ENCODE measurements around the gene THAP4. TPM values are rescaled to one million over a fixed set of nuclear protein-coding genes. Genes with fewer than 3 reads are reported as not detected.

THAP4 gene
- total and polyA plus RNA-seq, 8 donors = 36.3 to 48.4 (median 42.2) TPM

DNA sequence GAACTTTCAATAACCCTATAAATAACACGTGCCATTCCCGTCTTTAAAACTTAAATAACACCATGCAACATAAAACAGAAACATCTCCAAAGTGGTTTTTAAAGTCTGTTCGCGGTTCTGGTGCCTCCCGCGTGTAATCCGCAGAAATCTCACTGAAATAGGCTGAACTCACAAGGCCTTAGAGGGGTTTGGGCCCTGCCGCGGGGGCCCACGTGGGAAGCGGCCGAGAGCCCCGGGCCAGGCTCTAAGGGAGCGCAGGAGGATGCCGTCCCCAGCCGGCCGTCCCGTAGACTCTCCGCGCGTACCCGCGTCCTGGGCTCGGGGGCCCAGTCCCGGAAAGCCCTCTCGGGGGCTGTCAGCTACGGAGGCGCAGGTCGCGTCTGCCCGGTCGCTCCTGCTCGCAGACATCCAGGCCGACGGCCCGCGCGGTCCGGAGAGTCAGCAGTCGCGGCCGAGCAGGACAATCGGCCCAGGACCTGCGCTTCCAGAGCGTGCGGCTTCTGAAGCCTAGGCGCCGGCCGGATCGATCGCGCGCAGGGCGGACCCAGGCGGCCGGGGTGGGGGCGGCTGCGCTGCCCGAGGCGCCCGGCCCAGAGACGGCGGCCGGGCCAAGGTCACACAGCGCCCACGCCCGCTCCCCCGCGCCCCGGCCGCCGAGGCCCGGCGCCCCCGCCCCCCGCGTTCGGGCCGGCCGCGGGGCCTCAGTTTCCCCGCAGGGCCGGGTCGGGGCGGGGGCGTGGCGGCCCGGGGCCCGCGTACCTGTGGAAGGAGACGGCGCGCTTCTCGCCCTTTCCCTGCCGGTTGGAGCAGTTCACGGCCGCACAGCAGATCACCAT is 558 bp downstream of the THAP4 start:
- ATAC-seq (peak; percentile 41), DNase-seq (peak in 3 of 4 donors; percentile 30 to 86 (median 40))
- Histone ChIP-seq H3K4me1 (peaks cover 20 to 45% of the 10 kb centered on the region in 2 donors), H3K27ac (peak overlapping the region; percentile 98 to 99), H3K36me3 (peaks cover 0 to 29% of the 10 kb centered on the region in 2 donors), H3K4me3 (peak overlapping the region; percentile 71 to 85), H3K9me3 (no peaks in the 10 kb centered on the region), H3K27me3 (no peaks in the 10 kb centered on the region)
- intact Hi-C loops (cut with DNase I) = no loop called here
- TF ChIP-seq, protein P1, sequence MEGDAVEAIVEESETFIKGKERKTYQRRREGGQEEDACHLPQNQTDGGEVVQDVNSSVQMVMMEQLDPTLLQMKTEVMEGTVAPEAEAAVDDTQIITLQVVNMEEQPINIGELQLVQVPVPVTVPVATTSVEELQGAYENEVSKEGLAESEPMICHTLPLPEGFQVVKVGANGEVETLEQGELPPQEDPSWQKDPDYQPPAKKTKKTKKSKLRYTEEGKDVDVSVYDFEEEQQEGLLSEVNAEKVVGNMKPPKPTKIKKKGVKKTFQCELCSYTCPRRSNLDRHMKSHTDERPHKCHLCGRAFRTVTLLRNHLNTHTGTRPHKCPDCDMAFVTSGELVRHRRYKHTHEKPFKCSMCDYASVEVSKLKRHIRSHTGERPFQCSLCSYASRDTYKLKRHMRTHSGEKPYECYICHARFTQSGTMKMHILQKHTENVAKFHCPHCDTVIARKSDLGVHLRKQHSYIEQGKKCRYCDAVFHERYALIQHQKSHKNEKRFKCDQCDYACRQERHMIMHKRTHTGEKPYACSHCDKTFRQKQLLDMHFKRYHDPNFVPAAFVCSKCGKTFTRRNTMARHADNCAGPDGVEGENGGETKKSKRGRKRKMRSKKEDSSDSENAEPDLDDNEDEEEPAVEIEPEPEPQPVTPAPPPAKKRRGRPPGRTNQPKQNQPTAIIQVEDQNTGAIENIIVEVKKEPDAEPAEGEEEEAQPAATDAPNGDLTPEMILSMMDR (IDR thresholded peaks at IDR 0.05) = no peak

DNA sequence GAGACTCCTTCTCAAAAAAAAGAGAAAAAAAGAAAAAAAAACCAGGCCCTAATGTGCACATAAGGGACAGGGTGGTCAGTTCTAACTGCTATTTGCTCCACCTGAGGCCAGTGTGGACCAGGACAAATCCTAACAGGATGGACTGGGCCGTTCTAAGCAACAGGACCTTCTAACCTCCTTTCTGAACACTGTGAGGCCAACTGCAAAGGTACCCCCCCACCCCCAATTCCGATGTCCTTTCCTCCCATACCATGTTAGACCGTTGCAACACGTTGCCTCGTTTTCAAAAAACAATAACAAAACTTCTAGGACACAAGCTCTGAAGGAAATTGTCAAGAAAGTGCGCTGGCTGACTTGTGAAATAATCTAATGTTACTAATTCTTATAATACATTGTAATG is 1.2 kb downstream of the THAP4 start:
- intact Hi-C loops (cut with DNase I) = no loop called here
- DNase-seq (no peak), ATAC-seq (no peak)
- no peaks in the 10 kb centered on the region for H3K27me3 ChIP-seq
- H3K36me3 ChIP-seq = peaks cover 0 to 34% of the 10 kb centered on the region in 2 donors
- H3K27ac ChIP-seq = peak overlapping the region in 1 of 2 donors; percentile 99
- no peaks in the 10 kb centered on the region for H3K9me3 ChIP-seq
- TF ChIP-seq, protein P1 (IDR thresholded peaks at IDR 0.05) = no peak
- peaks cover 20 to 43% of the 10 kb centered on the region in 2 donors for H3K4me1 ChIP-seq
- peak overlapping the region; percentile 71 to 85 for H3K4me3 ChIP-seq

DNA sequence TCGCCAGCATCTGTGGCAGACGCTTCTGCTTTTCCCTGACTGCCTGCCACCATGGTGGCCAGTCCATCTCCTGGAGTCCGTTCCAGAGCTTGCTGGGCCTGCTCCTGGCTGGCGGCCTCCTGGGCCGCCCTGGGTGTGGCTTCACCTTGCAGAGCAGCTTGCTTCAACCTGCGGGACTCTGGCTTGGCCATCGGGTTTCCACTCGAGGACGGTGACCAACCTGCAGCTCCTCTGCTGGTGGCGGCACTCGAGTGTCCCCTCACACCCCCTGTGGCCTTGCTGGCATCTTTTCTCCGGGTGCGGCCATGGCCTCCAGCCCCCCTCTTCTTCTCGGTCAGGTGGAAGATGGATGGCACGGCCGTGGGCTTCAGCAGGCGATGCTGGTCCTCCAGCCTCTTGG is 3.4 kb downstream of the THAP4 start:
- Histone ChIP-seq H3K27me3 (no peaks in the 10 kb centered on the region), H3K4me1 (peaks cover 20 to 21% of the 10 kb centered on the region in 2 donors), H3K9me3 (no peaks in the 10 kb centered on the region), H3K36me3 (peaks cover 0 to 42% of the 10 kb centered on the region in 2 donors), H3K27ac (no peak overlapping the region), H3K4me3 (no peak overlapping the region)
- DNase-seq (peak in 1 of 4 donors; percentile 67), ATAC-seq (no peak)
- intact Hi-C loops (cut with DNase I) = no loop called here
- TF ChIP-seq, protein P1 (IDR thresholded peaks at IDR 0.05) = no peak

DNA sequence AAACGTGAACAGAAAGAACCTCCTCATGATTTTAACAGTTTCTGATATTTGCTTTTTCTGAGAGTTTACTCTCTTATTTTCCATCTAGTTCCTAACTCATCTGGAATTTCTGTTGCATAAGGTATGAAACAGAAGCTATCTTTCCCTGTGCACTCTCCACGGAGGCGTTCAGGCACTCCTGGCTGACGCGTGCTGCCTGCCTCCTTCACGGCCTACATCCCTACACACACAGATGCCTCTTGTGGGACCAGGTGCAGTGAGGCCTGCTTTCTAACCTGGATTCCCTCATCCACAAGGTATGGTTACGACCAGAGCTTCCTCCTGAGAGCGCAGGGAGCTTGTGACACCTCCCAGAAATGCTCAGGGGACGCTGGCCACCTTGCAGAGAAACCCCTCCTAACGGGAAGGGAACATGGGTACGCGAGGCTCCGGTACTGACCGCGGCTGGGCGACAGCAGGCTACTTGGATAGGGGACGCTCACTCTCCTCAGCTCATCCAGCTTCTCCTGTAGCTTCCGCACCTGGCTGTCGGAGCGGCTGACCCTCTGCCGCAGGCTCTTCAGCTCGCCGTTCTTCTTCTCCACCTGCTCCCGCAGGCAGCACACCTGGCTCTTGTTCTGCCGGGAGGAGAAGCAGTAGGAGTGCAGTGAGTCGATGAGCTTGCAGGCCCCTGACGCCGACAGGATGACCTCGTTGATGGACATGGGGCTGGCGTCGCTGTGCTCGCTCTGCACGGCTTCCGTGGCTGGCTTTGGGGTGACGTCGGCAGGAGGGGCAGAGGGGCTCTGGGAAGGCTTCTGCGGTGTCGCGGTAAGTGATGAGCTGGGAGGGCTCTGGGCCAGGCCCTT is 4.3 kb downstream of the THAP4 start:
- DNase-seq (no peak), ATAC-seq (no peak)
- no peaks in the 10 kb centered on the region for H3K27me3 ChIP-seq
- H3K9me3 ChIP-seq = no peaks in the 10 kb centered on the region
- H3K27ac ChIP-seq = no peak overlapping the region
- H3K36me3 ChIP-seq = peaks cover 0 to 42% of the 10 kb centered on the region in 2 donors
- peaks cover 15% of the 10 kb centered on the region in 2 donors for H3K4me1 ChIP-seq
- TF ChIP-seq, protein P1 (IDR thresholded peaks at IDR 0.05) = no peak
- intact Hi-C loops (cut with DNase I) = no loop called here
- H3K4me3 ChIP-seq = no peak overlapping the region
